ENCODE measurements around the gene RBM15.

Gene RBM15

GRCh38 chr1:110309139-110309538 lies 30.0 kb upstream of the RBM15 start:
- ChIA-PET POLR2A (interaction anchor here (1.4 kb wide), 1 partner anchor 29 kb away, joined by 3 read pairs; the partner anchor contains the start of gene RBM15), CTCF (interaction anchor here (1.1 to 13.9 kb wide), 8 partner anchors 8 to 151 kb away, joined by 3 to 352 read pairs (median 7); partner anchors contain the start of gene KCNC4)
- DNase-seq (ENCODE audit: extremely low spot score): no peak
- TF ChIP-seq CTCF (IDR thresholded peaks at IDR 0.05; ENCODE audit: control extremely low read depth, extremely low read depth, low read depth, missing control alignments): no peak

GRCh38 chr1:110309767-110310166 lies 29.4 kb upstream of the RBM15 start:
- ChIA-PET POLR2A (interaction anchor here (1.4 kb wide), 1 partner anchor 29 kb away, joined by 3 read pairs; the partner anchor contains the start of gene RBM15), CTCF (interaction anchor here (0.9 to 13.9 kb wide), 13 partner anchors 7 to 310 kb away, joined by 3 to 352 read pairs (median 4); partner anchors contain the start of gene KCNC4)
- TF ChIP-seq CTCF (IDR thresholded peaks at IDR 0.05; ENCODE audit: control extremely low read depth, extremely low read depth, low read depth, missing control alignments): no peak
- no peak for DNase-seq (ENCODE audit: extremely low spot score)

GRCh38 chr1:110310300-110310699 lies 28.9 kb upstream of the RBM15 start:
- DNase-seq (ENCODE audit: extremely low spot score): no peak
- ChIA-PET POLR2A (interaction anchor here (1.4 kb wide), 1 partner anchor 28 kb away, joined by 3 read pairs; the partner anchor contains the start of gene RBM15), CTCF (interaction anchor here (0.7 to 13.9 kb wide), 14 partner anchors 9 to 310 kb away, joined by 3 to 352 read pairs (median 4); partner anchors contain the start of gene KCNC4)
- no peak for TF ChIP-seq CTCF (IDR thresholded peaks at IDR 0.05; ENCODE audit: control extremely low read depth, extremely low read depth, low read depth, missing control alignments)

- DNase-seq (ENCODE audit: extremely low spot score): peak; percentile 71
- peak; percentile 91 for TF ChIP-seq CTCF (IDR thresholded peaks at IDR 0.05; ENCODE audit: control extremely low read depth, extremely low read depth, low read depth, missing control alignments)
- ChIA-PET CTCF (interaction anchor here (0.6 to 13.9 kb wide), 48 partner anchors 9 to 247 kb away, joined by 3 to 352 read pairs (median 5); partner anchors contain the start of genes KCNC4 and RBM15), POLR2A (no interaction called here)
Observed at GRCh38 chr1:110312188-110313121, 26.7 kb upstream of the RBM15 start.

GRCh38 chr1:110316735-110317134 lies 22.4 kb upstream of the RBM15 start:
- no peak for DNase-seq (ENCODE audit: extremely low spot score)
- CTCF ChIA-PET: interaction anchor here (0.9 to 13.9 kb wide), 7 partner anchors 8 to 144 kb away, joined by 3 to 352 read pairs (median 21); partner anchors contain the start of genes KCNC4 and RBM15
- POLR2A ChIA-PET: no interaction called here
- TF ChIP-seq CTCF (IDR thresholded peaks at IDR 0.05; ENCODE audit: control extremely low read depth, extremely low read depth, low read depth, missing control alignments): no peak

GRCh38 chr1:110318046-110318445 lies 21.1 kb upstream of the RBM15 start:
- ChIA-PET CTCF (interaction anchor here (0.8 to 13.9 kb wide), 15 partner anchors 8 to 448 kb away, joined by 3 to 352 read pairs (median 5); partner anchors contain the start of genes KCNC4 and RBM15), POLR2A (no interaction called here)
- no peak for TF ChIP-seq CTCF (IDR thresholded peaks at IDR 0.05; ENCODE audit: control extremely low read depth, extremely low read depth, low read depth, missing control alignments)
- no peak for DNase-seq (ENCODE audit: extremely low spot score)
